Sigmoid colon (tissue), 7 donors: ENCODE results near the gene DDO. TPM values are rescaled to one million over a fixed set of nuclear protein-coding genes. Genes with fewer than 3 reads are reported as not detected.

Source experiments
- DNase-seq: peaks from one replicate; pipeline ENCODE4 v3.0.0-alpha.2; 2019
- H3K27ac ChIP-seq, 4 donors: fragments of 200-600 bp; sonication (generic); one replicate each; pipeline ENCODE4 v1.5.1; 2016 to 2019; ENCODE audit warnings: mild to moderate bottlenecking in 1 of 4
- H3K27me3 ChIP-seq, 3 donors: fragments of 200-600 bp; sonication (generic); one replicate each; pipeline ENCODE4 v1.5.1; 2019; ENCODE audit warnings: mild to moderate bottlenecking in 1 of 3
- H3K36me3 ChIP-seq, 4 donors: fragments of 200-600 bp; sonication (generic); one replicate each; pipeline ENCODE4 v1.5.1; 2016 to 2019
- H3K4me1 ChIP-seq, 4 donors: fragments of 200-600 bp; sonication (generic); one replicate each; pipeline ENCODE4 v1.5.1; 2017 to 2019
- H3K4me3 ChIP-seq, 4 donors: fragments of 200-600 bp; sonication (generic); one replicate each; pipeline ENCODE4 v1.5.1; 2017 to 2019; ENCODE audit warnings: mild to moderate bottlenecking in 2 of 4, moderate library complexity in 1 of 4
- H3K9me3 ChIP-seq, 4 donors: fragments of 200-600 bp in 3 of 4; sonication (generic) in 3 of 4; one replicate each; pipeline versions ENCODE4 v1.5.1 to v1.6.1; 2013 to 2019
- CTCF ChIP-seq, 4 experiments: fragments of 450-650 bp in 3 of 4; fragments of 200-600 bp in 1 of 4; IDR thresholded peaks; one replicate each; pipeline ENCODE4 v1.5.1; 2016 to 2019; ENCODE audit warnings: antibody characterized with exemption in 4 of 4, mild to moderate bottlenecking in 3 of 4, moderate library complexity in 2 of 4
- EP300 ChIP-seq, 4 donors: sonication (generic); formaldehyde crosslinking; IDR thresholded peaks; one replicate each; pipeline ENCODE4 v1.6.1; 2017; ENCODE audit warnings: antibody characterized with exemption in 4 of 4
- POLR2A ChIP-seq, 2 donors: fragments of 450-650 bp; IDR thresholded peaks; one replicate each; pipeline ENCODE4 v1.6.1; 2016; ENCODE audit warnings: antibody characterized with exemption in 2 of 2, mild to moderate bottlenecking in 2 of 2, moderate library complexity in 2 of 2
- POLR2AphosphoS5 ChIP-seq, 4 donors: sonication (generic); formaldehyde crosslinking; IDR thresholded peaks; one replicate each; pipeline ENCODE4 v1.6.1; 2017; ENCODE audit warnings: antibody characterized with exemption in 4 of 4
- WGBS, 2 donors: extraction: QIAGEN DNeasy Blood & Tissue Kit; methylation state at CpG; one replicate each; pipeline ENCODE4 v1.1.7; 2013; 5-methylcytosine and 5-hydroxymethylcytosine counted together
- intact Hi-C: fragments of 100-400 bp; cut with DNase I; formaldehyde crosslinking; loops from one replicate; pipeline ENCODE4 v1.15.1; 2023
- polyA plus RNA-seq, 3 donors: library from polyadenylated mRNA; stranded (reverse); fragments of 200-250 nt; gene quantifications; one replicate each; pipeline ENCODE4 v1.2.3, GENCODE V29; 2013
- total RNA-seq, 4 donors: library from RNA; depleted of rRNA; stranded (reverse); fragments of >200 nt; gene quantifications; one replicate each; pipeline ENCODE4 v1.1.0, GENCODE V29; 2016
- donor health status: healthy with polysubstance abuse.
- donor health status: Bipolar disorder and iron deficiency.
- donor health status: healthy.

Gene DDO
- total and polyA plus RNA-seq, 7 donors: 0.96 to 3.6 (median 2.2) TPM

- TF ChIP-seq POLR2AphosphoS5 (IDR thresholded peaks at IDR 0.05): no peak
- no peak for TF ChIP-seq EP300 (IDR thresholded peaks at IDR 0.05)
- no peak for TF ChIP-seq POLR2A (IDR thresholded peaks at IDR 0.05)
- TF ChIP-seq CTCF (IDR thresholded peaks at IDR 0.05): no peak
- Histone ChIP-seq H3K27ac (no peak overlapping the region), H3K27me3 (no peaks in the 10 kb centered on the region), H3K4me1 (peaks cover 0 to 11% (median 6%) of the 10 kb centered on the region in 4 donors), H3K9me3 (no peaks in the 10 kb centered on the region), H3K36me3 (no peaks in the 10 kb centered on the region), H3K4me3 (no peak overlapping the region)
- 81 to 87% methylated on average over 4 of the region's 4 CpGs for WGBS, 2 donors
- DNase-seq: no peak
- intact Hi-C loops: no loop called here
Measured at GRCh38 chr6:110401585-110402176, 13.7 kb downstream of the DDO start.

- no peaks in the 10 kb centered on the region for H3K27me3 ChIP-seq
- H3K9me3 ChIP-seq: no peaks in the 10 kb centered on the region
- no peak for TF ChIP-seq POLR2AphosphoS5 (IDR thresholded peaks at IDR 0.05)
- no peak for TF ChIP-seq POLR2A (IDR thresholded peaks at IDR 0.05)
- TF ChIP-seq CTCF (IDR thresholded peaks at IDR 0.05): no peak
- no peak for TF ChIP-seq EP300 (IDR thresholded peaks at IDR 0.05)
- peak overlapping the region; percentile 23 to 56 (median 50) for H3K4me3 ChIP-seq
- H3K4me1 ChIP-seq: peaks cover 0 to 11% (median 6%) of the 10 kb centered on the region in 4 donors
- intact Hi-C loops: no loop called here
- 78 to 79% methylated on average over 18 of the region's 18 CpGs for WGBS, 2 donors
- H3K27ac ChIP-seq: peak overlapping the region in 2 of 4 donors; percentile 33 to 49
- DNase-seq: no peak
- no peaks in the 10 kb centered on the region for H3K36me3 ChIP-seq
Measured at GRCh38 chr6:110400208-110400607, 15.2 kb downstream of the DDO start.

GRCh38 chr6:110399219-110400071 lies 15.9 kb downstream of the DDO start:
- no peak for TF ChIP-seq POLR2A (IDR thresholded peaks at IDR 0.05)
- no peak for TF ChIP-seq CTCF (IDR thresholded peaks at IDR 0.05)
- no peak for TF ChIP-seq POLR2AphosphoS5 (IDR thresholded peaks at IDR 0.05)
- TF ChIP-seq EP300 (IDR thresholded peaks at IDR 0.05): no peak
- H3K9me3 ChIP-seq: no peaks in the 10 kb centered on the region
- no peaks in the 10 kb centered on the region for H3K36me3 ChIP-seq
- DNase-seq: peak; percentile 68
- H3K4me3 ChIP-seq: peak overlapping the region; percentile 23 to 56 (median 50)
- no peaks in the 10 kb centered on the region for H3K27me3 ChIP-seq
- intact Hi-C loops: loop anchor here (10.0 kb wide), 1 partner anchor 695 kb away; no protein-coding TSS in a partner anchor
- peak overlapping the region in 3 of 4 donors; percentile 21 to 49 (median 33) for H3K27ac ChIP-seq
- H3K4me1 ChIP-seq: peaks cover 0 to 11% (median 6%) of the 10 kb centered on the region in 4 donors
- WGBS, 2 donors: 44% methylated on average over 43 of the region's 43 CpGs

- H3K36me3 ChIP-seq: no peaks in the 10 kb centered on the region
- no peak overlapping the region for H3K27ac ChIP-seq
- no peak overlapping the region for H3K4me3 ChIP-seq
- TF ChIP-seq CTCF (IDR thresholded peaks at IDR 0.05) (no peak), POLR2AphosphoS5 (IDR thresholded peaks at IDR 0.05) (no peak), EP300 (IDR thresholded peaks at IDR 0.05) (no peak), POLR2A (IDR thresholded peaks at IDR 0.05) (no peak)
- intact Hi-C loops: loop anchor here (10.0 kb wide), 1 partner anchor 694 kb away; no protein-coding TSS in a partner anchor
- H3K27me3 ChIP-seq: no peaks in the 10 kb centered on the region
- H3K9me3 ChIP-seq: no peaks in the 10 kb centered on the region
- DNase-seq: no peak
- WGBS, 2 donors: 81 to 91% methylated on average over 4 of the region's 4 CpGs
- H3K4me1 ChIP-seq: peaks cover 0 to 11% (median 6%) of the 10 kb centered on the region in 4 donors
Measured at GRCh38 chr6:110398778-110399177, 16.6 kb downstream of the DDO start.
